ENCODE results near the gene EYS.

Gene EYS

GRCh38 chr6:64128301-64129024 is 1578.6 kb downstream of the EYS start:
- DNase-seq (ENCODE audit: low read depth): no peak

- no peak for DNase-seq (ENCODE audit: low read depth)
These were observed 1583.0 kb downstream of the EYS start for GRCh38 chr6:64123761-64124633.

DNA sequence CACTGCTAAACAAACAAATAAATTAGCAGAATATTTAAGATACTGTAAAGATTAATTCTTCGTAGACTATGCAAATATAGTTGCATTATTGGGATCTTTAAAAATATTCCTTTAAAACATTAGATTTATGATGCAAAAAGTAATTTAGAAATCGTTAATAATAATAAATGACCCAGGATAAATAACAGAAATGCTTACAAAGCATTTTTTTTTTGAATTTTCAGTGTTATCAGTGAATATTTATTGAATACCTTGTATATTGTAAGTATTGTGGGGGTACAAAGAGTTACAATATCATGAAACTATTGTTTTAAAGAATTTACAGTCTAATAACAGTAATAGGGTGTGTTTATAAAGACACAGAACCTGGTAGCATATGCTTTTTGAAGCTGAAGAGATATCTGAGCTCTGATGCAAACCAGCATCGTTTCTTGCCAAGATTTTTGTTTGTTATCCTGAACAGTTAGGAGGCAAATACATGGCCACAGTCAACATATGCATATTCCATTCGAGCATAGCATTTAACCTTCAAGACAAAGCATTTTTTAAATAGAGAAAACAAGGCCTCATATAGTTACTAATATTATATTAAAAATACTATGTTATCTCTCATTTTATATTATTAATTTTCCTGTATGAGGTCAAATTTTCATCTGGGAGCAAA is 1584.2 kb downstream of the EYS start:
- no peak for DNase-seq (ENCODE audit: low read depth)

GRCh38 chr6:64121011-64121565 is 1585.9 kb downstream of the EYS start:
- no peak for DNase-seq (ENCODE audit: low read depth)

- no peak for DNase-seq (ENCODE audit: low read depth)
These were observed 1593.3 kb downstream of the EYS start for GRCh38 chr6:64113704-64114103.

DNA sequence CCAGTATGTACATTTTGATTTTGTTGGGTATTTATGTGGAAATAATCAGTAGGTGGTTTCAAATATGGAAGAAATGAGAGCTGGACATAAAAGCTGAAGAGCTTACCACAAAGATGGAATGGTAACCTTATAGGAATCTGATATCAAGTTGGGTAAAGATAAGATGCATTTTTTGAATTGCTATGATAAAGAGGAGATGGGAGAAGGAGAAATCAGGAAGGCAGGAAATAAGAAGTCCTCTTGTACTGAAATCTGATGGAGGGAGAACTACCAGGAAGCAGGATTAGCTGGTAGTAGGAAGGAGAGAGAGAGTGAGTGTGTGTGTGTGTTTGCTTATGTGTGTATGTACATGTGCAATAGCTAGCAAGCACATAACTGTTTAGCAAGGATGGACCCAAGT is 1603.0 kb downstream of the EYS start:
- DNase-seq (ENCODE audit: low read depth): no peak

GRCh38 chr6:64103480-64103879 is 1603.5 kb downstream of the EYS start:
- no peak for DNase-seq (ENCODE audit: low read depth)

GRCh38 chr6:64100702-64101303 is 1606.2 kb downstream of the EYS start:
- no peak for DNase-seq (ENCODE audit: low read depth)

- DNase-seq (ENCODE audit: low read depth): no peak
These were observed 1616.7 kb downstream of the EYS start for GRCh38 chr6:64090352-64090751.

DNA sequence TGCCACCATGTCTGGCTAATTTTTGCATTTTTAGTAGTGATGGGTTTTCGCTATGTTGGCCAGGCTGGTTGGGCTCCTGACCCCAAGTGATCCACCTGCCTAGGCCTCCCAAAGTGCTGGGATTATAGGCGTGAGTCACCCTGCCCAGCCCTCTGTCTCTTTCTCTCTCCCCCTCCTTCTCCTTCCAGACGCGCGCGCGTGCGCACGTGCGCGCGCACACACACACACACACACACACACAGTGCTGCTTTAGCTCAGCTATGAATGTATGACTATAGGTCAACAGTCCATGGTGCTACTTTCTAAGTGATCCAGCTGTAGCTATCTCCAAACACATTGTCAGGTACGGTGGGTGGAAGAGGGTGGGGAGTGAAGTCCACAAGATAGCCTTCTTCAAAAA is 1621.9 kb downstream of the EYS start:
- DNase-seq (ENCODE audit: low read depth): no peak

- no peak for DNase-seq (ENCODE audit: low read depth)
These were observed 1622.8 kb downstream of the EYS start for GRCh38 chr6:64084185-64084663.

GRCh38 chr6:64083261-64083660 is 1623.8 kb downstream of the EYS start:
- no peak for DNase-seq (ENCODE audit: low read depth)

DNA sequence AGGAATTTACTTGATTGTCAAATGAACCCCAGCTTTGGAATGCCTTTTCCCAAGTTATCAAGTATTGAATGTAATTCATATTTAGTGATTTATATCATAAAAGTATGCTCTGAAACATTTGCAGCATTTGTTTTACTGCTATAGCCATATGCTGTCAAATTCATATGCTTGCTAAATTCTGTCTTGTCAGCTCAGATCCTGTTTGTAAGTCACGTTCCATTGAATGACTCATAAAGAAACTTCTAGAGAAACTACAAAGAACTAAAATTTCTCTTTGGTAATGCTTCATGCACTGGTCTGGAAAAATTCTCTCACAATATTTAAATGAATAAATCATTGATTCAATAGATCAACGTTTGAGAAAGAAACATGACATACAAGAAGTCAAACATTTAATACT is 1625.6 kb downstream of the EYS start:
- no peak for DNase-seq (ENCODE audit: low read depth)

- no peak for DNase-seq (ENCODE audit: low read depth)
These were observed 1632.0 kb downstream of the EYS start for GRCh38 chr6:64074981-64075380.

- no peak for DNase-seq (ENCODE audit: low read depth)
These were observed 1634.3 kb downstream of the EYS start for GRCh38 chr6:64072686-64073085.

DNA sequence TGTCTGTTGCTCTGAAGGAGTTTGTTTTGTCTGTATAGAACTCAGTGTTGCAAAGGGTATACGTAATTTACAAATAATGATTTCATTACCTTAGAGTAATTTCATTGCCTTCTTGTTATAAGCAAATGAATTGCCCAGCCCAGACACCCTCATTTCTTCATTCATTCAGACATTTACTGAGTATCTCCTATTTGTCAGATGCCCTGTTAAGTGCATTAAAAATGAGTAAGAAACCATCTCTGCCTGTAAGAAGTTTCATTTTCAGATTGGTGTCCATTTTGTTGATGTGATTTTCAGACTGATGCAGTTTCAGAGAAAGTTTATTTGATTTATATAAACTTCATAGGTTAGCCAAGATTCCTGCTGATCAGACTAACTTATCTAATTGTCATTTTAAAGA is 1642.1 kb downstream of the EYS start:
- DNase-seq (ENCODE audit: low read depth): no peak

- no peak for DNase-seq (ENCODE audit: low read depth)
These were observed 1643.9 kb downstream of the EYS start for GRCh38 chr6:64062960-64063683.

GRCh38 chr6:64054861-64055260 is 1652.2 kb downstream of the EYS start:
- DNase-seq (ENCODE audit: low read depth): no peak

- DNase-seq (ENCODE audit: low read depth): no peak
These were observed 1656.4 kb downstream of the EYS start for GRCh38 chr6:64050590-64050989.

DNA sequence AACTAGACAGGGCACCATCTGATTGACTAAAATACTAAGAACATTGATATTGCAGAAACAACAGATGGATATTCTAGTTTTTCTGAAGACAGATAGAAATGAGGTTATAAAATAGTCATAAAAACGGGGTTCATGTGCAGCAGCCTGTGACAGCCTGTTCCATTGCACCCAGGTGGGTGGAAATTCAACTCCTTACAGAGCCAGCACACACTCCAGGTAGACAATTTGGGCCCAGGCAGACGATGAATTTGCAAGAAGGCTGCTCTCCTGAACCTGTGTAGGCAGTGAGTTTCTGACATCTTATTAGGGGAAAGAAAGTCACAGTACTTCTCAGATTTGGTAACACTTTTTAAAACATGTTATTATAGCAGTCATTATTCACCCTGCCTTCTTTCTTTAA is 1657.3 kb downstream of the EYS start:
- DNase-seq (ENCODE audit: low read depth): no peak

GRCh38 chr6:64046746-64047208 is 1660.2 kb downstream of the EYS start:
- no peak for DNase-seq (ENCODE audit: low read depth)
